ENCODE measurements around the gene NKRF.
"Not testable (repeated sequence)": the region's sequence is repeated elsewhere in the genome, so short reads cannot be mapped to it uniquely, and the experiment has no call there.

Gene NKRF

DNA sequence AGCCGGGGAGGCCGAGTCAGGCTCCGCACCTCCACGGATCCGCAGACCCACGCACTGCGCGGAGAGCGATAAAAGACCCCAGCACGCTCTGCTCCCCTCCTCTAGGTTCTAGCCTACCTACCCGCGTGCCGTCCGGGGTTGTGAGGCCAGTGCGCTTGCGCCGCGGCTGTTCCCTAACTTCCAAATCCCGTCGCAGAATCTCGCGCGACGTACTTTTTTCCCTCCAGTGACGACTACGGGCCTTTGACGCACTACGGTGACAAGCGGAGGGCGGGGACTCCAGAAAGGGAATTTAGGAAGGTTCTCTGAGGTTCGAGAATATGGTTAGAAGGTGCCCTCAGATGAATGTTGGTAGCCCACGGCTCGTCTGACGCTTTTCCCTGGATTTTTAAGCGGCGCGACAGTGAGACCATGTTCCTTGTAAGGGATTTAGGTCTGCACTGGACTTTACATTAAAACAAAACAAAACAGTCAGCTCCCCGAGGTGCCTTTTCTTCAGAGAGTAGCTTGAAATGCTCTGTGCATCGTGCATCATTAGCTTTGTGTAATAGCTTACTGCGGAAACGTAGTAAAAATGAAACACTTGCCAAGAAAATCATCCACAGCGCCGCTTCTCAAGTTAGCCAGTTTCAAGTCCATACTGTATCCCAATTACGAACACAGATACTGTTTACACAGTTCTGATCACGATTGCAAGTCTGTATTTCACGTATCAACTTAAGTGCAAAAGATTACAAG is at the start of gene NKRF:
TSS of gene NKRF (minus strand) at position 145 of the 738 bp plus-strand sequence.
- DNase-seq = peak; percentile 75 to 94

DNA sequence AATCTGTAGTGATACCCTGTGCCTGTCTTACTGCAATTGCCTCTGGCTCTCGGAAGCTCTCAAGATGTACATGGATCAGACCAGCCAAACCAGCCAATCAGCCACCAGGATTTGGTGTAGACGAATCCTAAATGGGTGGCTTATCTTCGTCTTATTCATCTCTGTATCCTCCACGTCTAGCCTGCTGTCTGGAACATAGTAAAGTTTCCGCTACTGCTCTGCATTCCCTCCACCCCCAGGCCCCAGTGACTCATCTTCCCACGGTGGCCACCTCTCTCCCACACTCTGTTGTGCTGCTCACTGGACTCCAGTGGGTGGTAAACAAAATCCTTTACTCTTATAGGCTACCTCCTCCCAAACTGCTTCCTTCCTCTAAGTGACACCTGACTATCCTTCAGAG is 48.9 kb upstream of the NKRF start:
- DNase-seq = no peak

DNA sequence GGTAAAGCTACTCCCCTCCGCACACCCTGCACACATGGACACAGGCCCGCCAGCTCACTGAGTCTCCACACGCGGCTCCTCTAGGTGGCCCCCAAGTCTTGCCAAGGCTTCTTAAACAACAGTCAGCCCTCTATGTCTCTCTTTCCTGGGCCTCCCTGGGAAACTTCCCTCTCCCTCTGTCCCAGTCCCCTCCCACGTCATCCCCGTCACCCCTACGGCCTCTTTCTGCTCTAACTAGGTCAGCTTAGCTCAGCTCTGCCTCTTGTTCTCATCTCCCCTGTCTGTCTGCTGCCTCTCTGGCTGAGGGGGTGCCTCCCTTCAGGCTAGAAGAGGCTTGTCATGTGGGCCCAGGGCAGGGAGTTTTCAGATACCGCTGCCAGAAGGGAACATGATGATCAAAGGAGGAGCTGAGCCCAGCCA is 47.9 kb upstream of the NKRF start:
- DNase-seq = no peak

DNA sequence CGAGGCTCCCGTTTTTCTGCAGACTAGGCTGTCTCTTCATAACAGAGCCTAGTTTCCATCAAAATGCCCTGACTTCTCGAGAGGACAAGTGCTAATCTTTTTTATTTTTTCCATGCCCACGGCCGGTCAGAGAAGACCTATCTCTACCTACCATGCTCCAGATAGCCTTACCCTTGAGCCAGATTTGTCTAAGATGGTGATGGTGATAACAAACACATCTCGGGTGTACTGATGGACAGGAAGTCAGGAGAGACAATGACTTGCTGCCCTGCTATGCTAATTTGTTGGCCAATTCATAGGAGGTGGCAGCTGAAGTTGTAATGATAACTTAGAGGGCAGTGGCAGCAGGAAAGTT is 42.2 kb upstream of the NKRF start:
- no peak for DNase-seq

DNA sequence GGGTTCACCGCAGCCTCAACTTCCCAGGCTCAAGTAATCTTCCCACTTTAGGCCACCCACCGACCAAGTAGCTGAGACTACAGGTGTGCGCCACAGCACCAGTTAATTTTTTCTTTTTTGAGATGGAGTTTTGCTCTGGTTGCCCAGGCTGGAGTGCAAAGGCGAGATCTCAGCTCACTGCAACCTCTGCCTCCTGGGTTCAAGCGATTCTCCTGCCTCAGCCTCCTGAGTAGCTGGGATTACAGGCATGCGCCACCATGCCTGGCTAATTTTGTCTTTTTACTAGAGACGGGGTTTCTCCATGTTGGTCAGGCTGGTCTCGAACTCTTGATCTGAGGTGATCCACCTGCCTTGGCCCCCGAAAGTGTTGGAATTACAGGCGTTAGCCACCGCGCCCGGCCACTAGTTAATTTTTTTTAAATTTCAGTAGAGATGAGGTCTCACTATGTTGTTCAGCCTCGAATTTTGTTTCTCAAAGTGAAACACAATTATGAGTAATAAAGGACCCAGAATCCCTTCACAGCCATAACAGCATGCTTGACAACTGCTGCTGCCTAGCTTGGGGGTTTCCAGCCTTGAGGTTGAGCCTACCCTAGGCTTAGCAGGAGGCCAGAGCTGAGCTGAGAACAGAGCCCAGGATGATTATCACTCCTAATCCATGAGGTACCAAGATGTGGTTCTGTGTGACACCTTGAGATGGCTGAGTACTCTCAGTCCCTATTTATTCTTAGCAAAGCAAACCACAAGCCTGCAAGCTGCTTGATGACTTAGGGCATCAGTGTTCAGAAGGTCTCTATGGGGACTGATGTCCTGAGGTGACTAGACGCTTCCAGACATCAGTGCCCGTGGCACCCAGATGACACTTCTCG is 41.6 kb upstream of the NKRF start:
- DNase-seq = no peak

DNA sequence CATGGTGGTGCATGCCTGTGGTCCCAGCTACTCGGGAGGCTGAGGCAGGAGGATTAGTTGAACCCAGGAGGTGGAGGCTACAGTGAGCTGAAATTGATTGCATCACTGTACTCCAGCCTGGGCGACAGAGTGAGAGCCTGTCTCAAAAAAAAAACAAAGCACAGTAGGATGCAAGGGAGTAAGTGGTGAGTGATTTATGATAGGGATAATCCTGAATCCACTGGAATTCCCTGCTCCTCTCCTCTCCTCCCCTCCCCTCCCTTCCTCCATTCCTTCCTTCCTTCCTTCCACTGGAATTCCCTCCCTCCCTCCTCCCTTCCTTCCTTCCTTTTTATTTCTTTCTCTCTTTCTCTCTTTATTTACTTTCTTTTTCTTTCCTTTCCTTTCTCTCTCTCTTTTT is 40.9 kb upstream of the NKRF start:
- no peak for DNase-seq

DNA sequence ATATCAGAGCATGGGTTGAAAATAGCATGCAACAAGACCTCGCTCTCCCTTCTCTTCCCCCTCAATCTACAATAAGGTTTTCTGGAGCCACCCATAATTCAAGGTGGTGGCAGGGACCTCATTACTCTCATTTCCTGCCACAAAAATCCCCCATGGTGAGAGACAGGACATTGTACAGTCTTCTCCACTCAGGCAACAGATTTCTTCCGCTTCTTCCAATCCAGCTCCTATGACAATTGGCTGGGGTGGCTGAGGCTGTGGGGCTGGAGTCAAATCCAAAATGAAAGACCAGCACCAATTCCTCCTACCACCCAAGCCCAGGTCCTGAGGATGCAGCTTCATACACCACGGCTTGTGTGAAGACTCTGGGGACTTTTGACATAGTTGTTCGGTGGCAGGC is 40.3 kb upstream of the NKRF start:
- no peak for DNase-seq

DNA sequence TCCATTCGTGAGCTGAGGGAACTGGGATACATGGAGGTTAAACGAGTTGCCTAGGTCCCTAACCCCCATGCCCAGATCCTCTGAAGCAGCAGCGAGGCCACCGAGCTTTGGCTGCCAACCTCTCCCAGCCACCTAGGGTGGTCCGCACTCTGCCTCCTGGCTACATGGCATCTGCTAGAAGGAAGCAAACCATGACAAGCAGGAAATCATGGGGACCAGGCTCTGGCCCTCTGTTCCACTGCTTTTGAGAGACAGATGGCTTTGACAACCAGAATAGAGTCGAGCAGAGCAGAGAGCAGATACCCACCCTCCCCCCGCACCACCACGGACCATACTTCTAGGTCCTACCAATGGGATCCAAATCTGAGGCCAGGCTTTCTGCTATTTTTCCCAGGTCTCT is 37.5 kb upstream of the NKRF start:
- no peak for DNase-seq

DNA sequence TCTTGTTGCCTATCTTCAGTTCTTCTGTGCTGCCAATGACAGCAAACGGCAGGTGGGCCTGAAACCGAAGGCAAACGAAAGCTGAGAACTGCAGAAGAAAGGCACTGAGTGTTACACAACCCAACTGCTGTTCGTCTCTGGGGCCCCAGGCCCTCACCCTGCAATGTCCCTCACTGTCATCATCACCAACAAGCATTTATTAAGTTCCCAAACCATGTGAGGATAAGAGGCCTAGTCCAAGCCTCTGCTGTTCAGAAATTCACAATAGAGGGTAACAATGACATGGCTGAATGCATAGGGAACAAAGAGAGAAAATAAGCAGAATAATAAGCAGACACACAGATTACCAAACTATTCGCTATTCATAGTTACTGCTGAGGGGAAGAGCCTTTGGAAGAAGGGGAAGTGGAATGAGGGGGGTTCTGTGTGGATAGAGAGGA is 34.5 kb upstream of the NKRF start:
- DNase-seq = no peak

DNA sequence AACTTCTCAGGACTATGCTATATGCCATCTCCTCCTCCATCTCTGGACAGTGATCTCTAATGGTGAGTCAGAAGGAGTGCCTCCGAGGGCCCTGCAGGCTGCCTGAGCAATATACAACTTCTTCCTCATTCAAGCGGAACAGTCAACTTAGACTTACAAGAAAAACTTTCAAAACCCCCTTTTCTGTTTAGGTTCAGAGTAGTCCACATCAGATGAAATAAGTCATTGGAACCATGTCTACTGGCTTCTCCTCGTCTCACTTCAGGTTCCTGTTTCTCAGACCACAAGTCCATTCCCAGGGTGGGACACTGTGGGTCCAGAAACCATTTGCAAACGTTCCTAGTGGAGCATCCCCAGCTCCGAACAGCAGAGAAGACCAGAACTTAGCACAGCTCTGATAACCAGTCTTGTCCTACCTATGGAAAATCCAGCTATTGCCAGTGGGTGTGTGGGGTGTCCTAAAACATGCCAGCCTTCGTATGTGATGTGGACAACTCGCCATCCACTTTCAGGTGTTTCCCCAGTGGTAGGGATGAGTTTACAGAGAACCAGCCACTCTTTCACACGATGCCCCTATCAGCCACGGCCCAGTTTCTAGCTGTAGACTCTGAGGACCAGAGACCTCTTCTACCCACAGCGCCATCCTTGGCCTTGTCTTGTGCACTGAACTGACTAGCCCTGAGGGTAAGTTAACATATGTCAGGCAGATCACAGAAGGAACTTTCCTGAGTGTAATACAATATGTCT is 32.7 kb upstream of the NKRF start:
- DNase-seq = no peak

DNA sequence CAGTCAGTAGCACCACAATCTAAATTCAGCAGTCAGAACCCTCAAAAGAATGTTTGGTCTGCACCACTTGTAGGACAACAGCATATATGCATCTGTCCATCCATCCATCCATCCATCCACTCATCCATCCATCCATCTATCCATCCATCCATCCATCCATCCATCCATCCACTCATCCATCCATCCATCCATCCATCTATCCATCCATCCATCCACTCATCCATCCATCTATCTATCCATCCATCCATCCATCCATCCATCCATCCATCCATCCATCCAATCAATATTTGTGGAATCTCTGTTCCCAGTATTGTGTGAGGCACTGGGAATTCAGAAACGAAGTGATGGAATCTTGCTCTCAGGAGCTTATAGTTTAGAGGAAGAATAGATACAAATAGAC is 31.2 kb upstream of the NKRF start:
- not testable (repeated sequence) for DNase-seq

DNA sequence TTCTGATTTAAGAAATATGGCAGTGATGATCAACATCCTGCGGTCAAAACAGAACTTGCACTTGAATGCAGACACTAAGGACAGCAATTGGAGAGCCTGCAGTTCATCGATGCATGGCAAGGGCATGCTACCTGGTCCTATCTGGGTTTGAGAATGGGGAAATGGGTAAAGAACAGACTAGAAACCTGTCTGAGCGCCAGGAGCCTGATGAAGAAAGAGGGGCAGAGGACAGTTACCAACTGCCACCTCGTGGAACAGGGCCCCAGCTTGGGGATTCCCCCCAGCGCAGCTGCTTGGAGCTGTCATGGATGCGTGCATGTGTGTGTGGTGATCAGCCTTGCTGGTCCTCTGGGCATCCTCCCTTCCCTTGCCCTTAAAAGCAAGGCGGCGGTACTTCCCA is 30.2 kb upstream of the NKRF start:
- DNase-seq = no peak

DNA sequence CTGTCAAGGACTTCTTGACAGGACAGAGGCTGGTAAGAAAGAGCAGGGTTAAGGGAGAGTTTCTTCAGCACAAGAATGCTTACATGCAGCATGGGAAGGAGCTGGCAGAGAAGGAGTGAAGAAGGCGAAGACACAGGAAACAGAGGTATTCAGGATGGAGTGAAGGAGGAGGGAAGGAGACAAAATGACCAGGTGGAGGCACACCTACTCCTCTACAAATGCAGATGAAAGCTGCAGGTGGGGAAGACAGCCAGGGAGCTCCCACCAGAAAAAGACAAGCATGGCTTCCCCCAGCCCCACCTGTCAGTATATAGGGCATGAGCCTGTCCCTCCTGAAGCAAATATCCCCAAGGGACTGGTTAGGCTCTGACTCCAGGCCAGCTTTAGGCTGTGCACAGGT is 29.6 kb upstream of the NKRF start:
- DNase-seq = peak in 1 of 2 experiments; percentile 6

DNA sequence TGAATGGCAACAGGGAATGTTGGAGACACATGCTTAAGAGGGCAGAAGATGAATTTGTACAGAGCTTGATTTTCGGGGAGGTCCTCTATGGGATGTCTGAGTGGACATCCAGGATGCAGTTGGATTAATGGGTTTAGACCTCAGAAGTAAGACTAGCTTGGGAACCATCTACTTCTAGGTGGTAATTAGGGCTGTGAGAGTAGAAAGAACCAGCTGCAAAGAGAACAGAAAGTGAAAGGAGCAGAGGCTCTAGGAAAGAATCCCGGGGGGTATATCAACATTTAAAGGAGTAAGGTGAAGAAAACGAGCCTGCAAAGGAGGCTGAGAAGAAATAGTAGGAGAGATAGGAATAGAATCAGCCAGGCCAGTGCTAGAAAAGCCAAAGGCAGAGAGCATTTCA is 29.0 kb upstream of the NKRF start:
- DNase-seq = no peak

DNA sequence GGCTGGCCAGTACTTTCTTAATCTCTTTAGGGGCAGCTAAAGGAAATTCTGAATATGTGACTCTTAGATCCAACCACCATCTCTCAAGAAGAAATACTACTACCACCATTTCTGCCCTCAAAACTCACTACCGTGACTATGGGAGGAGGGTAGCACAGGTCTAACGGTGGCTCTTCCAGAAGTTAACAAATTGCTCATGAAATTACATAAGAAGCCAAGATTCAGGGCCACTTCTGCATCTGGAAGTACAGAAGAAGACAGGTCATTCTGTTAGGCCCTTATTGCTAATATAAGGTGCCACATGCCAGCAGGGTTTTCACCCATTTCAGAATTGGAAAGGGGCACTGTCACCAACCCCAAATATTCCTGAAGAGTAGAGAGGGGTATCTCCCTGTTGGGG is 19.6 kb upstream of the NKRF start:
- no peak for DNase-seq

DNA sequence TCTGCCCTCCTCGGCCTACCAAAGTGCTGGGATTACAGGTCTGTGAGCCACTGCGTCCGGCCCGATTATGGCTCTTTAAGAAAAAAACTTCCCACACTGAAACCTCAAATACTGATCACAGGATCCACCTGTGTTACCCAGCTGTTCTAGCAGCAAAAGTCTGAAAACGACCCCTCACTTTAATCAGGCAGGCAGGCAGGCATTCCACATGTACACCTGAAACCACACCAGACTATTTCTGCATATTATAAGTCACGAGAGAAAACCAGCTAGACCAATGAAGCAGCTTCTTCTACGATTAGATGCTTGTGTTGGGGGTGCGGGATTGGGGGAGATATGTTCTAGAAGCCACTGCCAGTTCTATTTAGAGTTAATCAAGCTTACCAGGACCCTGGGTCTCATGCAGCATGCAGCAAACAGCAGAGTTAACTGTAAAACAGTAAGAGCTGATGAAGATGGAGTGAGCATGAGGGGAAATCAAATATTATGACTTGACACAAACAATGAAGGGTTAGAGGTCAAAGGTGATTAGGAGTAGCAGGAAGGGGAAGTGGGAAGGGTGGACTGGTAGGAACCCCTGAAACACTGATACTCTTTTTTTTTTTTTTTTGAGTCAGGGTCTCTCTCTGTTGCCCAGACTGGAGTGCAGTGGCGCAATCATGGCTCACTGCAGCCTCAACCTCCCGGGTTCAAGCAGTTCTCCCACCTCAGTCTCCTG is 18.9 kb upstream of the NKRF start:
- no peak for DNase-seq

DNA sequence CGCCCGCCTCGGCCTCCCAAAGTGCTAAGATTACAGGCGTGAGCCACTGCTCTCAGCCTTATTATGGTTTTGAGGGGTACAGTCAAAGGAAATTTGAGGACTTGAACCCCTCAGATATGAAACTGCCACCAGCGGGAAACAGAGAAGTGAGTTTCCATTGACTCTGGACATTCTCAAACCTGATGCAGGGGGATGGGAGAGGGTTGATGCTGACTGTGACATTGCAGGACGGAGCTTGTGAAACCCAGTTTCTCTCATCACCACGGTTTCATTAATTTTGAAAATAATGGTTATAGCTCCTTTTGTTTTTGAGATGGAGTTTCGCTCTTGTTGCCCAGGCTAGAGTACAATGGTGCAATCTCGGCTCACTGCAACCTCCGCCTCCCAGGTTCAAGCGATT is 18.2 kb upstream of the NKRF start:
- DNase-seq = no peak

DNA sequence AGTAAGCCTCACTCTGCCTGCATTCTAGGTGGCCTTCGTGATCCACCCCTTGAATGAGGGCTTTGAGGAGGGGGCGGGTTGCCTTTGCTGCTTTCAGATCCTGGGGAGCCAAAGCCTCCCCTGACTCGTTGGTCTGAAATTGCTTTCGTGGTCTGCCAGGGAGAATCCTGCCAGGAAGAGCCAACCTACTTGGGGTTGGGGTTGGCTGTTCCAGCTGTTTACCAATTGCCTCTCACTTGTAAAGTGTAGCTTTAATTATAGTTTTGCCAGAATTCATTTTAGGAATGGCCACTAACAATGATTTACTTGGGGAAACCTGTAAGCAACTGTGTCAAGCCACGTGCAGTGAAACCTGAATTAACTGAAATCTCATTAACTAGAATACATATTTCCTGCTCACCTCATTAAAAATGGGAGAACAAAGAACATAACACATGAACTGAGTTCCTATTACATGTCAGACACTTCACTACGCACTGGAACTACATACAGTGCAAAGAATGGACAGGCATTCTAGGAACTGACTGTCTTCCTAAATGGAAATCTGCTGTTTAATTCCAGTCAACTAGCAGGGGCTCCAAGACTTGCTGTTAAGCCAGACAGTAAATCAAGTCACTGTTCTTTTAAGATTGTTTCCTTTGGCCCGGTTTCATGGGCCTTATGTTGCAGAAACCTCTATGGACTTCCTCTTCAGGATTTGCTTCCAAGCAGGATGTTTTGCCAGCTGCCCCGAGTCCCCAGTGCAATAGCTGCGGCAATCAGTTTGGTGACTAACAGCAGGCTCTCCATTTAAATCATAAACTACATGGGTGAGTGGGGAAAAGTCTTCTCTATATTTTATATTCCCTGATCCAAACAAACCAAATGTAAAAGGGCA is 16.4 kb upstream of the NKRF start:
- DNase-seq = no peak

DNA sequence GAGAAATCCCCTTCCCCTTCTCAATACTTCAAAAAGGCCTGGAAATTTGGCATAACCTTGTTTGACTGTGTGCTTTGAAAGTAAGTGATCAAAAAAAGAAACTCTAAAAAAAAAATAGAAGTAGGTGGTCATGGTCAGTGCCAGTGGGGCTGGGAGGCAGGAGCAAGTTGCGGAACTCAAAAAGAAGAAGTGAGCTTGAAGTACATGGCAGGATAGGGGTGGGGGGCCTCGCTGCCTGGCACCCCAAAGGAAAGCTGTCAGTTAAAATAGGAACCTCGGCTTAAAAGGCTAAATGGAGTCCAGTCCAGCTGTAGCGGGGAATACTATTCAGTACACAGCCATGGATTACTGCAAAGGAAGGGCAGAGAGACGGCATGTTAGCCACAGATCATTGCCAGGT is 12.2 kb upstream of the NKRF start:
- no peak for DNase-seq

DNA sequence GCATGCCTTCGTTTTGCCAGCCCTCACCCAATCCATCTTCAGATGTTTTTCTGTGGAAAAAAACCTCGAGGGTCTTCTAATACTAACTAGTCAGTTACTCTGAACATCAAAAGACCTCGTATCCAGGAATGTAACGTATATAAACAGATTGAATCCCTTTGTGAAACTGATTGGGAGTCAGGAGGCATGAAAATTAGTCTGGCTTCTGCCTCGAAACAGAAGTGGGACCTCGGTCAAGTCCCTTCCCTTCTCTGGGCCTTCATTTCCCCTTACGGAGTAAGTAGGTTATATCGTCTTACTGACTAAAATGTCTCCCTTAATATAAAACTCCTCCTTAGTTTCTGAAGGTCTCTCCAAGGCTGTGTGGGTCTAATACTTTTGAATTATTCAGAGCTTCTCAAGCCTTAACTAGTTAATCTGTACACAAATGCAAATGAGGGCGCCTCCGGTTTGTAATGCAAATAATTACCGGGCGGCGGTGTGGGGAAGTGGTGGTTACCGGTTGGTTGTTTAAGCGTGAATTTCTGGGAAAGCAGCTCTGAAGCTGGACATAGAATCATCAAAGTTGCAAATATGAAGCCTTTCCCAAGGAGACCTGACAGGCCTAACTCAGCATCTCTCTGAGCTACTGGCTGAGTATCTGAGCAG is 11.4 kb upstream of the NKRF start:
- DNase-seq = peak; percentile 81 to 90

DNA sequence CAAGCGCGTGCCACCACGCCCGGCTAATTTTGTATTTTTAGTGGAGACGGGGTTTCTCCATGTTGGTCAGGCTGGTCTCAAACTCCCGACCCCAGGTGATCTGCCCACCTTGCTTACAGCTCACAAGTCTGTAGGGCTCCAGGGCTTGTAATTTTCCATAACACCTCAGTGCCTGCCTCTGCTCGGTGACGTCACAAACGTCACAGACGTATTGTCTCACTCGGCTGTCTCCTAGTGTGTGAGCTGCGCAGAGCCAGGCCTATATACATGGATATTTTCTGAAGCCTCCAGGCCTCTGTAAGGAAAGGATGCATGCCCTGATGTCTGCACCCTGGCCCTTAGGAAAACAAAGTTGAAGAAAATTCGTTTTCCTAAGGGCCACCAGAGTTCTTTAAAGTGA is 8.6 kb upstream of the NKRF start:
- DNase-seq = no peak

Measured in NCI-H526 (cell line).